ENCODE data around the gene ANKRD44.

ANKRD44 gene

DNA sequence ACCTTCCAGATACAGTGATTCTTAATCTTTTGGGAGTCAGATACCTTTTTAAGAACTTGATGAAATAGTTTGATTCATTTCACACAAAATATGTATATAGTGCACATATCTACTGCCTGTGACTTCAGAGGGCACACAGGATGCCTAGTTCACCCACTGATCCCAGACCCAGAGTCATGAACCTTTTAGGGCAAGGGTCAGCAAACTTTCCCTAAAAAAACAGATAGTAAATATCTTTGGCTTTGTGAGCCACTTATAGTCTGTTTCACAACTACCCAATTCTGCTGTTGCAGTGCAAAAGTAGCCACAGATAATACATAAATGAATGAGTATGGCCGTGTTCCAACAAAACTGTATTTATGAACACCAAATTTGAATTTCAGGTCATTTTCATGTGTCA, 124.9 kb downstream of the ANKRD44 start:
- no peak for TF ChIP-seq SIN3A (IDR thresholded peaks at IDR 0.05; ENCODE audit: borderline replicate concordance, insufficient read depth, low read length)
- no peak for TF ChIP-seq TAF1 (IDR thresholded peaks at IDR 0.05; ENCODE audit: borderline replicate concordance, insufficient read depth, low read length)
- no peak for TF ChIP-seq POLR2AphosphoS5 (IDR thresholded peaks at IDR 0.05; ENCODE audit: low read depth, low read length)
- TF ChIP-seq FOXP2 (optimal IDR thresholded peaks at IDR 0.05; ENCODE audit: borderline replicate concordance, extremely low read depth, extremely low read length, insufficient read depth): no peak
- TF ChIP-seq, protein P1, sequence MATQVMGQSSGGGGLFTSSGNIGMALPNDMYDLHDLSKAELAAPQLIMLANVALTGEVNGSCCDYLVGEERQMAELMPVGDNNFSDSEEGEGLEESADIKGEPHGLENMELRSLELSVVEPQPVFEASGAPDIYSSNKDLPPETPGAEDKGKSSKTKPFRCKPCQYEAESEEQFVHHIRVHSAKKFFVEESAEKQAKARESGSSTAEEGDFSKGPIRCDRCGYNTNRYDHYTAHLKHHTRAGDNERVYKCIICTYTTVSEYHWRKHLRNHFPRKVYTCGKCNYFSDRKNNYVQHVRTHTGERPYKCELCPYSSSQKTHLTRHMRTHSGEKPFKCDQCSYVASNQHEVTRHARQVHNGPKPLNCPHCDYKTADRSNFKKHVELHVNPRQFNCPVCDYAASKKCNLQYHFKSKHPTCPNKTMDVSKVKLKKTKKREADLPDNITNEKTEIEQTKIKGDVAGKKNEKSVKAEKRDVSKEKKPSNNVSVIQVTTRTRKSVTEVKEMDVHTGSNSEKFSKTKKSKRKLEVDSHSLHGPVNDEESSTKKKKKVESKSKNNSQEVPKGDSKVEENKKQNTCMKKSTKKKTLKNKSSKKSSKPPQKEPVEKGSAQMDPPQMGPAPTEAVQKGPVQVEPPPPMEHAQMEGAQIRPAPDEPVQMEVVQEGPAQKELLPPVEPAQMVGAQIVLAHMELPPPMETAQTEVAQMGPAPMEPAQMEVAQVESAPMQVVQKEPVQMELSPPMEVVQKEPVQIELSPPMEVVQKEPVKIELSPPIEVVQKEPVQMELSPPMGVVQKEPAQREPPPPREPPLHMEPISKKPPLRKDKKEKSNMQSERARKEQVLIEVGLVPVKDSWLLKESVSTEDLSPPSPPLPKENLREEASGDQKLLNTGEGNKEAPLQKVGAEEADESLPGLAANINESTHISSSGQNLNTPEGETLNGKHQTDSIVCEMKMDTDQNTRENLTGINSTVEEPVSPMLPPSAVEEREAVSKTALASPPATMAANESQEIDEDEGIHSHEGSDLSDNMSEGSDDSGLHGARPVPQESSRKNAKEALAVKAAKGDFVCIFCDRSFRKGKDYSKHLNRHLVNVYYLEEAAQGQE (IDR thresholded peaks at IDR 0.05; ENCODE audit: insufficient read depth in 1 of 2, low read depth in 2 of 2, low read length in 2 of 2): no peak

DNA sequence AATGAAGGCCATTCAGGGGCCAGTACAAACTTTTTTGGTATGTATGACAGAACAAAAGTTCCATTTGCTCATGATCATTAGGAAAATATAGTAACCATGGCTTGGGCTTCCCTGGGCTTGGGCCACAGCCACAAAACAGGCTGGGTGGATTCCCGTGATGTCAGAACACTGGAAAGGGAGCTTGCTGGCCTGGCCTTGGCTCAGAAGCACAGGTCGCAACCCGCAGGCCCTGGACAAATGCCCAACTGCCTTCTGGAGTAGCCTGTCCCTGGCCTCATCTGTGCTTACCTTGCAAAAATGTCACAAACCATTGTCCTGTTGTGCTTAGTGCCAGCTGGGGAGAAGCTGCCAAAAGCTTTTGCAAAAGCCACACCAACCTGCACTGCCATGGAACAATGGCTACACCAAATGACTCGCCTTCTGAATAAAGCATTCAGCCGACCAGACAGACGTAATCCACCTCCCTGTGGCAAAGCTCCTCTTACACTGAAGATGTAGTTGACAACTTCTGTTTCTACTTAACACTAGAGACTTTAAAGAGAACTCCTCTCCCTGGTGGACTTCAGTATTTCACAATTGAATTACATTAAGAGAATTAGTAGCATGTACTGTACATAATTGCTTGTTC, 125.5 kb downstream of the ANKRD44 start:
- TF ChIP-seq, protein P1 (IDR thresholded peaks at IDR 0.05; ENCODE audit: insufficient read depth in 1 of 2, low read depth in 2 of 2, low read length in 2 of 2): no peak
- TF ChIP-seq TAF1 (IDR thresholded peaks at IDR 0.05; ENCODE audit: borderline replicate concordance, insufficient read depth, low read length): no peak
- no peak for TF ChIP-seq POLR2AphosphoS5 (IDR thresholded peaks at IDR 0.05; ENCODE audit: low read depth, low read length)
- no peak for TF ChIP-seq FOXP2 (optimal IDR thresholded peaks at IDR 0.05; ENCODE audit: borderline replicate concordance, extremely low read depth, extremely low read length, insufficient read depth)
- TF ChIP-seq SIN3A (IDR thresholded peaks at IDR 0.05; ENCODE audit: borderline replicate concordance, insufficient read depth, low read length): no peak

DNA sequence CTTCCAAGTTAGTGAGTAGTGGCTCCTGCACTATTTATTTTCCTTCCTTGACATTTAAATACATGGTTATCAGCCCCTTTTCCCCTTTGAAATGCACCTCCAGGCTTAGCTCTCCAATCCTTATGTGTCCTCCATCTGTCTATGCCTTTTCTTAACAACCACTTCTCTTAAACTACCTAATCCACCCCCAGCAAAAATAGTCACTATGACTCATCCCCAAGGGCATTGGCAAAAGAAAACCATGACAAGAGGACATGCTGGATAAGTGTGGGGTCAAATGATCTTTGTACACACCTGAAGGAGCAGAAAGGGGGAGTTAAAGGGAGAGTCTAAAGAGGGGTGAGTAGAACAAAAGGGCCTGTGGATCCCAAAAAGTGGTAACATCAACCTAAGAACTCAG, 127.2 kb downstream of the ANKRD44 start:
- TF ChIP-seq TAF1 (IDR thresholded peaks at IDR 0.05; ENCODE audit: borderline replicate concordance, insufficient read depth, low read length): no peak
- TF ChIP-seq SIN3A (IDR thresholded peaks at IDR 0.05; ENCODE audit: borderline replicate concordance, insufficient read depth, low read length): no peak
- TF ChIP-seq FOXP2 (optimal IDR thresholded peaks at IDR 0.05; ENCODE audit: borderline replicate concordance, extremely low read depth, extremely low read length, insufficient read depth): no peak
- no peak for TF ChIP-seq POLR2AphosphoS5 (IDR thresholded peaks at IDR 0.05; ENCODE audit: low read depth, low read length)
- TF ChIP-seq, protein P1 (IDR thresholded peaks at IDR 0.05; ENCODE audit: insufficient read depth in 1 of 2, low read depth in 2 of 2, low read length in 2 of 2): no peak

DNA sequence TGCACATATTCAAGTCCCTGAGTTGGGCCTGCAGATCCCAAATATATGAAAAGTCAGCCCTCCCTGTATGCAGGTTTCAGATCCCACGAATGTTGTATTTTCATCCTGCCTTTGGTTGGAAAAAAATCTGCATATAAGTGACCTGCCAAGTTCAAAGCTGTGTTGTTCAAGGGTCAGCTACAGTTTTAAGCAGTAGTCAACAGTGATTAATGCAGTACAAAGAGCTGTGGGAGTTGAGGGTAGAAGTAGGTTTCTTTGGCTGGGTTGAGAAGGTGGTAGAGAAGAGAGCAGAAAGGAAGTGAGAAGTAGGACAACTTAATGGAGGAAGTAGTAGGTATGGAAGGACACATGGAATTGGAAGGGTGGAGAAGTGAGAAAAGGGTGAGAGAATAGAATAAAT, 127.9 kb downstream of the ANKRD44 start:
- TF ChIP-seq, protein P1 (IDR thresholded peaks at IDR 0.05; ENCODE audit: insufficient read depth in 1 of 2, low read depth in 2 of 2, low read length in 2 of 2): no peak
- TF ChIP-seq FOXP2 (optimal IDR thresholded peaks at IDR 0.05; ENCODE audit: borderline replicate concordance, extremely low read depth, extremely low read length, insufficient read depth) (no peak), POLR2AphosphoS5 (IDR thresholded peaks at IDR 0.05; ENCODE audit: low read depth, low read length) (no peak), TAF1 (IDR thresholded peaks at IDR 0.05; ENCODE audit: borderline replicate concordance, insufficient read depth, low read length) (no peak), SIN3A (IDR thresholded peaks at IDR 0.05; ENCODE audit: borderline replicate concordance, insufficient read depth, low read length) (no peak)

Measured in PFSK-1 (cell line).